MM.1S (cell line): ENCODE results near the gene MDGA2.
"Not testable (repeated sequence)": the region's sequence is repeated elsewhere in the genome, so short reads cannot be mapped to it uniquely, and the experiment has no call there.

Source experiments
- DNase-seq: peaks from one replicate; pipeline ENCODE4 v3.0.0-alpha.2; 2015
- H2AFZ ChIP-seq: fragments of 300-600 bp; sonication (generic); 2 replicates; pipeline ENCODE4 v1.6.0; 2016; ENCODE audit warnings: antibody characterized with exemption, low read length
- H3F3A ChIP-seq: fragments of 300-600 bp; sonication (generic); 2 replicates; pipeline ENCODE4 v1.6.1; 2016; ENCODE audit warnings: mild to moderate bottlenecking, antibody characterized with exemption, low read length, moderate library complexity, mixed read lengths; ENCODE audit not compliant: insufficient read depth
- H3K27ac ChIP-seq: fragments of 300-600 bp; sonication (generic); 2 replicates; pipeline ENCODE4 v1.5.1; 2016; ENCODE audit warnings: mild to moderate bottlenecking, low read length
- H3K27me3 ChIP-seq: fragments of 300-600 bp; sonication (generic); replicated peaks from 2 replicates; pipeline ENCODE4 v1.6.0; 2016; ENCODE audit warnings: low read length; ENCODE audit not compliant: insufficient read depth
- H3K36me3 ChIP-seq: fragments of 300-600 bp; sonication (generic); replicated peaks from 2 replicates; pipeline ENCODE4 v1.6.1; 2016; ENCODE audit warnings: mild to moderate bottlenecking, low read length, mixed read lengths; ENCODE audit not compliant: insufficient read depth
- H3K4me1 ChIP-seq: fragments of 300-600 bp; sonication (generic); 2 replicates; pipeline ENCODE4 v1.6.1; 2016; ENCODE audit warnings: low read length, mixed read lengths
- H3K4me2 ChIP-seq: fragments of 300-600 bp; sonication (generic); 2 replicates; pipeline ENCODE4 v1.6.0; 2016; ENCODE audit warnings: low read depth, low read length
- H3K4me3 ChIP-seq: fragments of 300-600 bp; sonication (generic); 2 replicates; pipeline ENCODE4 v1.5.1; 2016; ENCODE audit warnings: low read length, mixed read lengths
- H3K79me2 ChIP-seq: fragments of 300-600 bp; sonication (generic); 2 replicates; pipeline ENCODE4 v1.6.1; 2016; ENCODE audit warnings: mixed run types, low read length, mixed read lengths
- H3K9ac ChIP-seq: fragments of 300-600 bp; sonication (generic); 2 replicates; pipeline ENCODE4 v1.6.1; 2016; ENCODE audit warnings: low read length, mixed read lengths
- H3K9me2 ChIP-seq: fragments of 300-600 bp; sonication (generic); replicated peaks from 2 replicates; pipeline ENCODE4 v1.6.1; 2016; ENCODE audit warnings: mild to moderate bottlenecking, low read length, mixed read lengths; ENCODE audit not compliant: insufficient read depth
- H3K9me3 ChIP-seq: fragments of 300-600 bp; sonication (generic); replicated peaks from 2 replicates; pipeline ENCODE4 v1.6.1; 2016; ENCODE audit warnings: mild to moderate bottlenecking, low read length, mixed read lengths; ENCODE audit not compliant: insufficient read depth
- H4K20me1 ChIP-seq: fragments of 300-600 bp; sonication (generic); 2 replicates; pipeline ENCODE4 v1.6.1; 2016; ENCODE audit warnings: mild to moderate bottlenecking, low read length, moderate library complexity, mixed read lengths; ENCODE audit not compliant: insufficient read depth
- CTCF ChIP-seq: fragments of 300-600 bp; sonication (generic); IDR thresholded peaks from 2 replicates; pipeline ENCODE4 v1.5.1; 2016; ENCODE audit warnings: antibody characterized with exemption, low read length, mixed read lengths
- EZH2 ChIP-seq: fragments of 300-600 bp; sonication (generic); optimal IDR thresholded peaks from 2 replicates; pipeline ENCODE3; 2017; ENCODE audit warnings: low read depth, mild to moderate bottlenecking, antibody characterized with exemption, low read length, mixed read lengths
- EZH2phosphoT487 ChIP-seq: fragments of 300-600 bp; sonication (generic); IDR thresholded peaks from 2 replicates; pipeline ENCODE4 v1.6.1; 2018; ENCODE audit warnings: antibody characterized with exemption, low read length

MDGA2 gene

GRCh38 chr14:47246367-47246766 lies 429.0 kb downstream of the MDGA2 start:
- no peaks in the 10 kb centered on the region for H3F3A ChIP-seq
- no peaks in the 10 kb centered on the region for H3K36me3 ChIP-seq
- no peak overlapping the region for H3K9ac ChIP-seq
- H3K9me3 ChIP-seq: no peaks in the 10 kb centered on the region
- H3K4me2 ChIP-seq: no peak overlapping the region
- H3K4me1 ChIP-seq: no peaks in the 10 kb centered on the region
- H3K27ac ChIP-seq: no peak overlapping the region
- H3K4me3 ChIP-seq: no peak overlapping the region
- H3K79me2 ChIP-seq: no peaks in the 10 kb centered on the region
- no peaks in the 10 kb centered on the region for H3K27me3 ChIP-seq
- TF ChIP-seq EZH2: no peak
- TF ChIP-seq EZH2phosphoT487: no peak
- TF ChIP-seq CTCF: no peak
- H3K9me2 ChIP-seq: no peaks in the 10 kb centered on the region
- no peak for DNase-seq
- no peaks in the 10 kb centered on the region for H4K20me1 ChIP-seq
- H2AFZ ChIP-seq: no peak overlapping the region

- not testable (repeated sequence) for H3F3A ChIP-seq, H2AFZ ChIP-seq, H3K36me3 ChIP-seq, H3K27me3 ChIP-seq, H3K79me2 ChIP-seq, DNase-seq, H4K20me1 ChIP-seq, H3K9me2 ChIP-seq, H3K27ac ChIP-seq, H3K4me2 ChIP-seq, H3K4me3 ChIP-seq, H3K9ac ChIP-seq, H3K4me1 ChIP-seq, H3K9me3 ChIP-seq
Observed at GRCh38 chr14:47242579-47242978, 432.8 kb downstream of the MDGA2 start.

- TF ChIP-seq CTCF (no peak), EZH2 (no peak)
- H3K9me2 ChIP-seq: no peaks in the 10 kb centered on the region
Observed at GRCh38 chr14:47240748-47241437, 434.5 kb downstream of the MDGA2 start.

GRCh38 chr14:47235619-47236018 lies 439.8 kb downstream of the MDGA2 start:
- H2AFZ ChIP-seq: no peak overlapping the region
- H3K9me3 ChIP-seq: no peaks in the 10 kb centered on the region
- no peaks in the 10 kb centered on the region for H3K4me1 ChIP-seq
- no peaks in the 10 kb centered on the region for H3K36me3 ChIP-seq
- no peaks in the 10 kb centered on the region for H3K27me3 ChIP-seq
- H3K79me2 ChIP-seq: no peaks in the 10 kb centered on the region
- no peak overlapping the region for H3K4me2 ChIP-seq
- DNase-seq: no peak
- H3K9ac ChIP-seq: no peak overlapping the region
- H3K27ac ChIP-seq: no peak overlapping the region
- H3F3A ChIP-seq: no peaks in the 10 kb centered on the region
- no peak overlapping the region for H3K4me3 ChIP-seq
- TF ChIP-seq EZH2: no peak
- no peak for TF ChIP-seq EZH2phosphoT487
- TF ChIP-seq CTCF: no peak
- H3K9me2 ChIP-seq: no peaks in the 10 kb centered on the region
- no peaks in the 10 kb centered on the region for H4K20me1 ChIP-seq

More at GRCh38 chr14:47240748-47241437, 434.5 kb downstream of the MDGA2 start:
- Histone ChIP-seq H3K27ac (no peak overlapping the region), H3K79me2 (no peaks in the 10 kb centered on the region), H4K20me1 (no peaks in the 10 kb centered on the region), H3F3A (no peaks in the 10 kb centered on the region), H3K4me1 (no peaks in the 10 kb centered on the region), H3K9ac (no peak overlapping the region), H3K4me3 (no peak overlapping the region), H3K36me3 (no peaks in the 10 kb centered on the region), H3K9me3 (no peaks in the 10 kb centered on the region), H2AFZ (no peak overlapping the region), H3K27me3 (no peaks in the 10 kb centered on the region), H3K4me2 (no peak overlapping the region)
- no peak for DNase-seq
